ENCODE data around the gene WDR64.
"Not testable (repeated sequence)": the region's sequence is repeated elsewhere in the genome, so short reads cannot be mapped to it uniquely, and the experiment has no call there.

WDR64 gene

GRCh38 chr1:241735493-241735926 lies 83.4 kb downstream of the WDR64 start:
- not testable (repeated sequence) for DNase-seq (ENCODE audit: low read depth in 2 of 2, low spot score in 1 of 2)

- DNase-seq (ENCODE audit: low read depth in 2 of 2, low spot score in 1 of 2), result no peak
Measured at GRCh38 chr1:241736387-241736786, 84.3 kb downstream of the WDR64 start.

- no peak for DNase-seq (ENCODE audit: low read depth in 2 of 2, low spot score in 1 of 2)
Measured at GRCh38 chr1:241738284-241739078, 86.4 kb downstream of the WDR64 start.

GRCh38 chr1:241742084-241742483 lies 90.0 kb downstream of the WDR64 start:
- no peak for DNase-seq (ENCODE audit: low read depth in 2 of 2, low spot score in 1 of 2)

- DNase-seq (ENCODE audit: low read depth in 2 of 2, low spot score in 1 of 2), result no peak
Measured at GRCh38 chr1:241744591-241744990, 92.5 kb downstream of the WDR64 start.

- no peak for DNase-seq (ENCODE audit: low read depth in 2 of 2, low spot score in 1 of 2)
Measured at GRCh38 chr1:241747992-241748391, 95.9 kb downstream of the WDR64 start.

- DNase-seq (ENCODE audit: low read depth in 2 of 2, low spot score in 1 of 2), result no peak
Measured at GRCh38 chr1:241749041-241749944, 97.2 kb downstream of the WDR64 start.

GRCh38 chr1:241749945-241750695 lies 98.0 kb downstream of the WDR64 start:
- no peak for DNase-seq (ENCODE audit: low read depth in 2 of 2, low spot score in 1 of 2)

GRCh38 chr1:241751524-241751923 lies 99.4 kb downstream of the WDR64 start:
- no peak for DNase-seq (ENCODE audit: low read depth in 2 of 2, low spot score in 1 of 2)

GRCh38 chr1:241762713-241763339 lies 110.7 kb downstream of the WDR64 start:
- DNase-seq (ENCODE audit: low read depth in 2 of 2, low spot score in 1 of 2), result no peak

GRCh38 chr1:241765390-241765789 lies 113.3 kb downstream of the WDR64 start:
- no peak for DNase-seq (ENCODE audit: low read depth in 2 of 2, low spot score in 1 of 2)

GRCh38 chr1:241767737-241768136 lies 115.7 kb downstream of the WDR64 start:
- no peak for DNase-seq (ENCODE audit: low read depth in 2 of 2, low spot score in 1 of 2)

GRCh38 chr1:241770115-241770514 lies 118.0 kb downstream of the WDR64 start:
- no peak for DNase-seq (ENCODE audit: low read depth in 2 of 2, low spot score in 1 of 2)

GRCh38 chr1:241771117-241771516 lies 119.0 kb downstream of the WDR64 start:
- no peak for DNase-seq (ENCODE audit: low read depth in 2 of 2, low spot score in 1 of 2)

- DNase-seq (ENCODE audit: low read depth in 2 of 2, low spot score in 1 of 2), result no peak
Measured at GRCh38 chr1:241772932-241773500, 120.9 kb downstream of the WDR64 start.

- DNase-seq (ENCODE audit: low read depth in 2 of 2, low spot score in 1 of 2), result no peak
Measured at GRCh38 chr1:241773991-241774390, 121.9 kb downstream of the WDR64 start.

- DNase-seq (ENCODE audit: low read depth in 2 of 2, low spot score in 1 of 2), result no peak
Measured at GRCh38 chr1:241775021-241775420, 122.9 kb downstream of the WDR64 start.

- no peak for DNase-seq (ENCODE audit: low read depth in 2 of 2, low spot score in 1 of 2)
Measured at GRCh38 chr1:241776911-241777310, 124.8 kb downstream of the WDR64 start.

GRCh38 chr1:241778117-241778516 lies 126.0 kb downstream of the WDR64 start:
- DNase-seq (ENCODE audit: low read depth in 2 of 2, low spot score in 1 of 2), result no peak

GRCh38 chr1:241779897-241780296 lies 127.8 kb downstream of the WDR64 start:
- no peak for DNase-seq (ENCODE audit: low read depth in 2 of 2, low spot score in 1 of 2)

- no peak for DNase-seq (ENCODE audit: low read depth in 2 of 2, low spot score in 1 of 2)
Measured at GRCh38 chr1:241782396-241782795, 130.3 kb downstream of the WDR64 start.

Data from stimulated activated CD8-positive, alpha-beta memory T cell treated with anti-CD3 and anti-CD28 coated beads, Interleukin-4, amount 100 ng/mL, for 1 hour (primary cell).